ENCODE measurements around the gene NELL2. TPM values are rescaled to one million over a fixed set of nuclear protein-coding genes. Genes with fewer than 3 reads are reported as not detected.
"Not testable (repeated sequence)": the region's sequence is repeated elsewhere in the genome, so short reads cannot be mapped to it uniquely, and the experiment has no call there.

The NELL2 gene
- polyA plus RNA-seq, 1 experiment: 0.43 TPM

DNA sequence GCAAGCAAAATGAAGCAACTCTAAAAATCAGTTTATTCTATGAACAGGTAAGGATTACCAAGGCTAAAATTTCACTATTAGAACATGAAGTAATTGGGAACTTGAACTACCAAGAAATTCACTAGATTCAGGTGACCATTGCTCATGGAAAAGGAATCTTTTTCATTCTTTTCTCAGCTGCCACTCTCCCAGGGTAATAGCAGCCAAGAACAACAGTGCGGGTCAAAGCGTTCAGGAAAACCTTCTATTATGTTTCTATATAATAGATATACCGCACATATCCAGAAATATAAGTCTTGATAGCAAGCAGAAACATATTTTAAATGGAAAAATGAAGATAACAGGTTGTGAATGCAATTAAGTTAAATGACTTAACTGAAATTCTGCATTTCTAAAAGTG lies 125.6 kb downstream of the NELL2 start:
- CTCF ChIA-PET: no interaction called here
- no peaks in the 10 kb centered on the region for H3K27me3 ChIP-seq (ENCODE audit: control insufficient read depth, insufficient read depth, low read length)
- H3K4me3 ChIP-seq (ENCODE audit: low read depth, low read length): no peak overlapping the region
- POLR2A ChIA-PET: no interaction called here
- no peak for DNase-seq (ENCODE audit: low read depth, low spot score)
- no peaks in the 10 kb centered on the region for H3K9me3 ChIP-seq (ENCODE audit: control insufficient read depth, insufficient read depth, low read length)
- no peak overlapping the region for H3K27ac ChIP-seq (ENCODE audit: low read depth, low read length)
- TF ChIP-seq, protein P1, sequence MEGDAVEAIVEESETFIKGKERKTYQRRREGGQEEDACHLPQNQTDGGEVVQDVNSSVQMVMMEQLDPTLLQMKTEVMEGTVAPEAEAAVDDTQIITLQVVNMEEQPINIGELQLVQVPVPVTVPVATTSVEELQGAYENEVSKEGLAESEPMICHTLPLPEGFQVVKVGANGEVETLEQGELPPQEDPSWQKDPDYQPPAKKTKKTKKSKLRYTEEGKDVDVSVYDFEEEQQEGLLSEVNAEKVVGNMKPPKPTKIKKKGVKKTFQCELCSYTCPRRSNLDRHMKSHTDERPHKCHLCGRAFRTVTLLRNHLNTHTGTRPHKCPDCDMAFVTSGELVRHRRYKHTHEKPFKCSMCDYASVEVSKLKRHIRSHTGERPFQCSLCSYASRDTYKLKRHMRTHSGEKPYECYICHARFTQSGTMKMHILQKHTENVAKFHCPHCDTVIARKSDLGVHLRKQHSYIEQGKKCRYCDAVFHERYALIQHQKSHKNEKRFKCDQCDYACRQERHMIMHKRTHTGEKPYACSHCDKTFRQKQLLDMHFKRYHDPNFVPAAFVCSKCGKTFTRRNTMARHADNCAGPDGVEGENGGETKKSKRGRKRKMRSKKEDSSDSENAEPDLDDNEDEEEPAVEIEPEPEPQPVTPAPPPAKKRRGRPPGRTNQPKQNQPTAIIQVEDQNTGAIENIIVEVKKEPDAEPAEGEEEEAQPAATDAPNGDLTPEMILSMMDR (IDR thresholded peaks at IDR 0.05; ENCODE audit: low read depth, low read length): no peak

GRCh38 chr12:44749566-44749965 lies 126.5 kb downstream of the NELL2 start:
- CTCF ChIA-PET: no interaction called here
- TF ChIP-seq, protein P1 (IDR thresholded peaks at IDR 0.05; ENCODE audit: low read depth, low read length): no peak
- no peaks in the 10 kb centered on the region for H3K27me3 ChIP-seq (ENCODE audit: control insufficient read depth, insufficient read depth, low read length)
- H3K9me3 ChIP-seq (ENCODE audit: control insufficient read depth, insufficient read depth, low read length): no peaks in the 10 kb centered on the region
- no peak overlapping the region for H3K27ac ChIP-seq (ENCODE audit: low read depth, low read length)
- POLR2A ChIA-PET: no interaction called here
- H3K4me3 ChIP-seq (ENCODE audit: low read depth, low read length): no peak overlapping the region
- no peak for DNase-seq (ENCODE audit: low read depth, low spot score)

DNA sequence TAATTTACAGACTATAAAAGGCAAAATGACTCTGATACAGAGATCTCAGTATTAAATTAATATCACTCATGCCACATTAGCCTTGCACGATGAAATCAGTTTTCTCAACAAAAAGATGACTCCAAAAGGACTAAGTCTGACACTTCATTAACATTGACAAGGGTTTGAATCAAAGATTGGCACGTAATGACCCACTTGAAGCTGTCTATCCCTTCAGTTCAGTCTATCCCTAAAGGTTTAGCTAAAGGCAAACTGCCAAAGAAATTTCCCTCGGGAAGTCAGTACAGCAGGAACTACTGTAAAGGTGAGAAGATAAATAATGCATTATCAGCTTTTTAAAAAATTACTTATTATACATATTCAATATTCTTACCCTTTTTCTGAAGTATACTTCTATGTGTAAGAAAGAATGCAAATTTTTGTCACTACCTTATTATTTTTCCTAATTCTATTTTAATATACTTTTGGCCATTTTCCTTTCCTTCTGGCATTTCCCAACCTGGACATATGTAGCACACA lies 127.1 kb downstream of the NELL2 start:
- TF ChIP-seq, protein P1 (IDR thresholded peaks at IDR 0.05; ENCODE audit: low read depth, low read length): no peak
- ChIA-PET CTCF (no interaction called here), POLR2A (no interaction called here)
- Histone ChIP-seq H3K27me3 (ENCODE audit: control insufficient read depth, insufficient read depth, low read length) (no peaks in the 10 kb centered on the region), H3K27ac (ENCODE audit: low read depth, low read length) (no peak overlapping the region), H3K9me3 (ENCODE audit: control insufficient read depth, insufficient read depth, low read length) (no peaks in the 10 kb centered on the region), H3K4me3 (ENCODE audit: low read depth, low read length) (no peak overlapping the region)
- DNase-seq (ENCODE audit: low read depth, low spot score): no peak

- H3K9me3 ChIP-seq (ENCODE audit: control insufficient read depth, insufficient read depth, low read length); H3K4me3 ChIP-seq (ENCODE audit: low read depth, low read length); H3K27ac ChIP-seq (ENCODE audit: low read depth, low read length); H3K27me3 ChIP-seq (ENCODE audit: control insufficient read depth, insufficient read depth, low read length); DNase-seq (ENCODE audit: low read depth, low spot score); POLR2A ChIA-PET; CTCF ChIA-PET: not testable (repeated sequence)
Observed at GRCh38 chr12:44741292-44741980, 134.7 kb downstream of the NELL2 start.

DNA sequence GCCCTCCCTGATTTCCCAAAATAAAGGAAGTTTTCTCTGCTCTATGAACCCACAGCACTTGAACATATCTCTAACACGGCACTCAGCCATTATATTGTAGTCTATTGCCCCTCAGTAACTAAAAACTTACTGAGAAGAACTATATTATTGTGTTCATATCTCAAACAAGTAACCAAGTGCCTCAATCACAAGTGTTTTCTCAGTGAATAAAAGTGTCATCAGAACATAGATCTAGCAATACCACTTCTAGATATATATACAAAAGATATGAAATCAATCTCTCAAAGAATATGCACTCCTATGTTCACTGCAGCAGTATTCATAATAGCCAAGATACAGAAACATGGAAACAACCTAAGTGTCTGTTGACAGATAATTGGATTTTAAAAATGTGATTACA lies 138.1 kb downstream of the NELL2 start:
- Histone ChIP-seq H3K4me3 (ENCODE audit: low read depth, low read length) (no peak overlapping the region), H3K9me3 (ENCODE audit: control insufficient read depth, insufficient read depth, low read length) (peaks cover 3% of the 10 kb centered on the region; the same call in 1 of the 2 replicates), H3K27ac (ENCODE audit: low read depth, low read length) (no peak overlapping the region), H3K27me3 (ENCODE audit: control insufficient read depth, insufficient read depth, low read length) (no peaks in the 10 kb centered on the region)
- POLR2A ChIA-PET: no interaction called here
- no peak for DNase-seq (ENCODE audit: low read depth, low spot score)
- TF ChIP-seq, protein P1 (IDR thresholded peaks at IDR 0.05; ENCODE audit: low read depth, low read length): no peak
- CTCF ChIA-PET: no interaction called here
